ENCODE results near the gene GNG3. TPM values are rescaled to one million over a fixed set of nuclear protein-coding genes. Genes with fewer than 3 reads are reported as not detected.
"Not testable (repeated sequence)": the region's sequence is repeated elsewhere in the genome, so short reads cannot be mapped to it uniquely, and the experiment has no call there.

GNG3 gene
- total RNA-seq, 2 experiments from 2014 or later = not detected

DNA sequence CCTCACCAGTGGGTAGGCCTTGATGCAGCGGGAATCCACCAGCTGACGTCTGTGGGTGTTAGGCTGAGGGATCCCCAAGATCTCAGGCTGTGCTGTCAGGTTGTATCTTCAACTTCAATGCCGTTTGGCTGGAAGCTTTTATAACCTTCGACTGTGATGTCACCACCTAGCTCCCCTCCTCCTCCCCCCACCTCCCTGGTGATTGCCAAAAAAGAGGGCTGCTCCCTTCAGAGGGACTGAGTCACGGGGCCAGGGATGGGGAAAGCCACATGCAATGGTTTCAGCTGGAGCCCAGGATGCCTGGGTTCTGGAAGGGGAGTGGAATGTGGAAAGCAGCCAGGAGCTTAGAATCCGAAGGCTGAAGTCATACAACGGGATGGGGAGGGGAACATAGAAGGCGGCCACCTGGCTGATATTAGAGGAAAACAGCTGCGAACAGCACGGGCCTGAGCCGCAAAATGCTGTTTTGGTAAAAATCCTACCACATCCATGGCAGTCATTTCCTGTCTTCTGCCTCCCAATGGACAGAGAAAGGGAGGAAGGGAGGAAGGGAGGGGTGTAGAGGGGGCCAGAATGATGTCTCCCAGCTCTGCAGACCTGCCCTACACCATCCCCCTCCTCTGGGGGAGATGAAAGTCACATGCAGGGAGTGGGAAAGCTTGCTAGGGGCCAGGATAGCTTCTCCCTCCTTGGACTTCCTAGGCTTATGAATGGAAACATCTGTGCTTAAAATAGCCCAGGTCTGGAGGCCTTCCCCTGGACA is 17.9 kb upstream of the GNG3 start, which contains the start of gene LRRN4CL:
TSS of gene LRRN4CL (minus strand) at position 110 of the 763 bp plus-strand sequence. CDS start 1,022 bp downstream, outside the sequence.
- peaks cover 4% of the 10 kb centered on the region for H3K27me3 Mint-ChIP-seq
- ChIA-PET CTCF (interaction anchor here (0.6 to 1.9 kb wide), 3 partner anchors 9 to 265 kb away, joined by 3 to 10 read pairs (median 4); no protein-coding TSS in a partner anchor), POLR2A (interaction anchor here (0.9 to 1.5 kb wide), 7 partner anchors 9 to 116 kb away, joined by 3 to 6 read pairs (median 4); partner anchors contain the start of genes C11orf98, CSKMT, EEF1G and HNRNPUL2)
- DNase-seq = no peak
- H3K9me3 Mint-ChIP-seq = no peaks in the 10 kb centered on the region
- H3K4me3 Mint-ChIP-seq = no peak within 1 kb of the TSS
- H3K36me3 Mint-ChIP-seq (ENCODE audit: low read depth) = peaks cover 29% of the 10 kb centered on the region
- peaks cover 3% of the 10 kb centered on the region for H3K4me1 Mint-ChIP-seq
- H3K27ac Mint-ChIP-seq = no peak within 1 kb of the TSS

DNA sequence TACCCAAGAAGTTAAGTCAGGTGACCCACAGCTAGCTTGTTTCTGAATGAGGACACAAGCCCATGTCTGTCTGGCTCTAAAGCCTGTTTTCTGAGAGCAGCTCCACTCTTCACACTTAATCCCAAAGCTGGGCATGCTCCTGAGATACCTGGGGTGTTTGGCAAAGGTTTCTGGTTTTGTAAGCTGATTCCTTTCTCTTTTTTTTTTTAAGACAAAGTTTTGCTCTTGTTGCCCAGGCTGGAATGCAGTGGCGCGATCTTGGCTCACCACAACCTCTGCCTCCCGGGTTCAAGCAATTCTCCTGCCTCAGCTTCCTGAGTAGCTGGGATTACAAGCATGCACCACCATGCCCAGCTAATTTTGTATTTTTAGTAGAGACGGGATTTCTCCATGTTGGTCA is 13.9 kb upstream of the GNG3 start:
- not testable (repeated sequence) for H3K4me3 Mint-ChIP-seq, DNase-seq, H3K9me3 Mint-ChIP-seq, H3K27ac Mint-ChIP-seq, H3K27me3 Mint-ChIP-seq, H3K4me1 Mint-ChIP-seq
- CTCF ChIA-PET = interaction anchor here (0.7 to 3.7 kb wide), 22 partner anchors 9 to 312 kb away, joined by 3 to 32 read pairs (median 6); partner anchors contain the start of genes B3GAT3, C11orf98, CSKMT and GANAB
- peaks cover 33% of the 10 kb centered on the region for H3K36me3 Mint-ChIP-seq (ENCODE audit: low read depth)
- POLR2A ChIA-PET = interaction anchor here (1.0 to 3.4 kb wide), 8 partner anchors 14 to 146 kb away, joined by 3 to 15 read pairs (median 6); partner anchors contain the start of genes C11orf98, CSKMT, INTS5 and LBHD1

DNA sequence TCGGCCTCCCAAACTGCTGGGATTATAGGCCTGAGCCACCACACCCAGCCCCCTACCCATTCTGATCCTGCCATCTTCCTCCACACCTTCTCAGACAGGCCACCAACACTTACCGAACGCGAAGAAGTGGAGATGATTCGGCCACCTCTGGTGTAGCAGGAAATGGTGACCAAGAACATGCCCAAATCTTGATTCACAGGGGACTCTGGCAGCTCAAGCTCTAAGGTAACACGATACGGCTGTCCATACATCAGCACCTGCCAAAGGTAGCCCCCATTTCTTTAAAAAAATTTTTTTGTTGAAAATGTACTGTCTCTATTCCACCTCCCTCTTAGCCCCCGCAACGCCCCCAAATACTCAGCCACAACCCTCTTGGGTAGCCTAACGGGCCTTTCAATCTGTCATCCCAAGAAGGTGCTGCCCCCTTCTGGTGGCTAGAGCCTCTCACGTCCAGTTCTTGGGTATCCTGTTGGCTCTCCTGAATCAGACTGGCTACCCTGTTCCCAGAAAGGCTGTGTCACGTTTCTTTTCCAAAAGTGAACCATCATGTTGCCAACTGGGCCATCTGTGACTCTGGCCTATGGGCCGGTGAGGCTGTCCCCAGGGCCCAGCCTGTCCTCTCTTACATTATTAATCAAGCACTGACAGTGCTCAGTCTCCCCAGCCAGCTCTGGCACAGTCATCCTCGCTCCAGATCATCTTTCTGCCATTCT is 12.9 kb upstream of the GNG3 start:
- Mint-ChIP-seq H3K27ac (no peak overlapping the region), H3K9me3 (no peaks in the 10 kb centered on the region), H3K36me3 (ENCODE audit: low read depth) (peaks cover 33% of the 10 kb centered on the region), H3K27me3 (no peaks in the 10 kb centered on the region), H3K4me1 (peaks cover 7% of the 10 kb centered on the region), H3K4me3 (no peak overlapping the region)
- ChIA-PET CTCF (interaction anchor here (0.6 to 3.7 kb wide), 37 partner anchors 8 to 699 kb away, joined by 3 to 32 read pairs (median 6); partner anchors contain the start of genes B3GAT3, C11orf98, CSKMT and GANAB), POLR2A (interaction anchor here (0.6 to 3.4 kb wide), 8 partner anchors 14 to 187 kb away, joined by 3 to 15 read pairs (median 6); partner anchors contain the start of genes C11orf98, CSKMT, INTS5 and LBHD1)
- DNase-seq = peak; percentile 79

DNA sequence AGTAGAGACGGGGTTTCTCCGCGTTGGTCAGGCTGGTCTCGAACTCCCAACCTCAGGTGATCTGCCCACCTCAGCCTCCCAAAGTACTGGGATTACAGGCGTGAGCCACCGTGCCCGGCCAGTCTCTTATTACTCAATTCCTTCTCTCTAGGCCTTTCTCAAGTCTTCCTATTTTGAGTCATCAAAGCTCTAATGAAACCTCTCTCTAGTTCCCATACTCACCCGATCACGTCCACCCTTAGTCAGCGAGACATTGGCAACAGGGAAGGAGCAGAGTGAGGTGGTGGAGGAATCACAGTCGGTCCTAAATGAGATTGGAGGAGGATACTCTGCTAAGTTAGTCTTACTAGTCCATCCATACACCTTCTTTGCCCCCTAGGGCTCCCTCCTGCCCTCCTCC is 5.2 kb upstream of the GNG3 start:
- ChIA-PET CTCF (interaction anchor here (1.9 kb wide), 1 partner anchor 8 kb away, joined by 8 read pairs; no protein-coding TSS in a partner anchor), POLR2A (interaction anchor here (1.3 to 1.8 kb wide), 3 partner anchors 25 to 179 kb away, joined by 3 to 5 read pairs (median 4); partner anchors contain the start of genes C11orf98, CSKMT, HNRNPUL2 and SLC3A2)
- Mint-ChIP-seq H3K4me3 (no peak overlapping the region), H3K36me3 (ENCODE audit: low read depth) (peaks cover 22% of the 10 kb centered on the region), H3K9me3 (no peaks in the 10 kb centered on the region), H3K4me1 (peaks cover 26% of the 10 kb centered on the region), H3K27me3 (no peaks in the 10 kb centered on the region), H3K27ac (no peak overlapping the region)
- DNase-seq = no peak

DNA sequence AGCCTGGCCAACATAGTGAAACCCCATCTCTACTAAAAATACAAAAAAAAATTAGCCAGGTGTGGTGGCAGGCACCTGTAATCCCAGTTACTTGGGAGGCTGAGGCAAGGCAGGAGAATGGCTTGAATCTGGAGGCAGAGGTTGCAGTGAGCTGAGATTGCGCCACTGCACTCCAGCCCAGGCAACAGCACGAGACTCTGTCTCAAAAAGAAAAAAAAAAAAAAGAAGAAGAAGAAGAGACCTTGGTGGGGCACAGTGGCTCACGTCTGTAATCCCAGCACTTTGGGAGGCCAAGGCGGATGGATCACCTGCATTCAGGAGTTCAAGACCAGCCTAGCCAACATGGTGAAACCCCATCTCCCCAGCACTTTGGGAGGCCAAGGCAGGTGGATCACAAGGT is 3.6 kb upstream of the GNG3 start:
- POLR2A ChIA-PET = interaction anchor here (1.3 to 1.8 kb wide), 2 partner anchors 39 to 130 kb away, joined by 3 to 5 read pairs; partner anchors contain the start of genes C11orf98, CSKMT and EEF1G
- not testable (repeated sequence) for H3K4me3 Mint-ChIP-seq, H3K27ac Mint-ChIP-seq, DNase-seq, H3K9me3 Mint-ChIP-seq, H3K27me3 Mint-ChIP-seq
- CTCF ChIA-PET = interaction anchor here (1.2 to 2.7 kb wide), 3 partner anchors 10 to 82 kb away, joined by 4 to 8 read pairs (median 8); no protein-coding TSS in a partner anchor
- H3K36me3 Mint-ChIP-seq (ENCODE audit: low read depth) = peaks cover 18% of the 10 kb centered on the region
- H3K4me1 Mint-ChIP-seq = peaks cover 42% of the 10 kb centered on the region

DNA sequence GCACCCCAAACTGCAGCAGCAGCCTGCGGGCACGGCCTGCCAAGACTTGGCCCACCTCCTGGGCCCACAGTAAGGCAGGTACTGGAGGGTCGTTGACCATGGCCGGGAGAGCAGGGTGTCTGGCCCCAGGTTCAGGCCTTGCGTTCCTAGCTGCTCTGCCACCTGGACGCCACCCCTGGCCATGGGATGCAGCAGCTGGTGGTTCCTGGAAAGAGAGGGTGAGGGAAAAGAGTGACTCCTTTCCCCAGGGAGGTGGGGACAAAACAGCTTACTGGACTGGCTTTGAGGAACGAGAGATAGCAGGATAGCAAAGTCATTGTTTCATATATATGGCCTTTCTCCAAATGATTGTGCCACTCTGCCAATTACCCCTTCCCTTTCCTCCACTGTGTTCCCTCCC is 2.1 kb upstream of the GNG3 start:
- peak overlapping the region; percentile 92 for H3K4me3 Mint-ChIP-seq
- ChIA-PET CTCF (interaction anchor here (1.1 to 2.7 kb wide), 6 partner anchors 10 to 113 kb away, joined by 3 to 8 read pairs (median 6); no protein-coding TSS in a partner anchor), POLR2A (interaction anchor here (0.7 to 14.0 kb wide), 19 partner anchors 9 to 177 kb away, joined by 3 to 234 read pairs (median 7); partner anchors contain the start of genes C11orf98, CSKMT, GANAB and HNRNPUL2)
- no peaks in the 10 kb centered on the region for H3K9me3 Mint-ChIP-seq
- peaks cover 52% of the 10 kb centered on the region for H3K4me1 Mint-ChIP-seq
- H3K36me3 Mint-ChIP-seq (ENCODE audit: low read depth) = peaks cover 27% of the 10 kb centered on the region
- DNase-seq = no peak
- H3K27me3 Mint-ChIP-seq = no peaks in the 10 kb centered on the region
- peak overlapping the region; percentile 69 for H3K27ac Mint-ChIP-seq

DNA sequence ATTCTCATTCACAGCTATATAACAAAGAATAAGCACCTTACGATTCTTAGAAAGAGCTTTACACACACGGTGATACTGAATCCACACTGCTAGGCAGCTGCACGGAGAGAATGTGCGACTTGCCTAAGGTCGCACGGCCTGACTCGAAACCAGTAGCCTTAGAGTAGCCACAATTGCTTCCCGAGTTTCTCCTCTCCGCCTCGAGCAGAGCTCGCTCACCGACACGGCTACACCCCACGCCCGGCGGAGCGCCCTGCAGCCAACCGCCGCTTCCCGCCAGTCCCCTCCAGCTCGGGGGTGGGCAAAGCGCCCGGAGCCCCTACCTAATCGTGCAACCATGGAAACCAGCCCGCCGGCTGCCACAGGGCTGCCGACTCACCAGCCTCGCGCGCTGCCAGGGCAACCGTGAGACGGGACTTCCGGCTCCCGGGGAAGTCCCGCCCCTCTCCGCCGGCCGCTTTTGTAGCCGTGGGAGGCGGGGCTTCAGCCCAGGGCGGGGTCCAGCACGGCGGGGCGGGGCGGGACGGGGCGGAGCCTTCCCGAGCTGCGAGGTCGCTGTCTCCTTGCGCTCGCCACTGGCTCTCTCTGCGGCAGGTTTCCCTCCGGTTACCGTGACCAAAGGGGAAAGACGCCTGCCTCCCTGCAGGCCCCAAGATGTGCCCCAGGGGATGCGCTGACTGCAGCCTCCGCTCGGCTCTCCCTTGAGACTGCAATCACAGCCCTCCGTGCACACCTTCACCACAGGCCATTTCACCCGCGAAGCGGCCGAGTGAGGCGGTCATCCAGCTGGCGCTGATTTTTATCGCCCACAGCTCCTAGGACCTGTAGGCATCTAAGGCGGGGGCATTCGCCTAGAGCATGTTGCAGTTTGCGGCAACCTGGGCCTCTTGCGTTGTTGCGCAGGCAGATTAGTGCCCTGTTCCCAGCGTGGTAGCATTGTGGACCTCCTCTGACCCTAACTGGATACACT is 1.3 kb upstream of the GNG3 start:
- H3K36me3 Mint-ChIP-seq (ENCODE audit: low read depth) = peaks cover 30% of the 10 kb centered on the region
- CTCF ChIA-PET = interaction anchor here (0.7 to 2.7 kb wide), 8 partner anchors 11 to 114 kb away, joined by 3 to 8 read pairs (median 6); partner anchors contain the start of genes C11orf98 and CSKMT
- H3K27me3 Mint-ChIP-seq = no peaks in the 10 kb centered on the region
- peaks cover 56% of the 10 kb centered on the region for H3K4me1 Mint-ChIP-seq
- peak; percentile 96 for DNase-seq
- H3K4me3 Mint-ChIP-seq = peak overlapping the region; percentile 92
- H3K9me3 Mint-ChIP-seq = no peaks in the 10 kb centered on the region
- peak overlapping the region; percentile 69 for H3K27ac Mint-ChIP-seq
- POLR2A ChIA-PET = interaction anchor here (0.7 to 14.0 kb wide), 21 partner anchors 9 to 176 kb away, joined by 3 to 234 read pairs (median 6); partner anchors contain the start of genes C11orf98, CSKMT, EEF1G and GANAB

- H3K9me3 Mint-ChIP-seq = no peaks in the 10 kb centered on the region
These were observed 627 bp upstream of the GNG3 start for GRCh38 chr11:62706850-62707247.

GRCh38 chr11:62708392-62708791 is 916 bp downstream of the GNG3 start:
- H3K27me3 Mint-ChIP-seq = no peaks in the 10 kb centered on the region
- peak overlapping the region; percentile 92 for H3K4me3 Mint-ChIP-seq
- H3K9me3 Mint-ChIP-seq = no peaks in the 10 kb centered on the region
- DNase-seq = no peak
- peak overlapping the region; percentile 94 for H3K27ac Mint-ChIP-seq
- ChIA-PET CTCF (interaction anchor here (0.8 to 3.1 kb wide), 7 partner anchors 14 to 314 kb away, joined by 3 to 11 read pairs (median 3); partner anchors contain the start of genes HNRNPUL2, TMEM179B and TTC9C), POLR2A (interaction anchor here (0.8 to 14.0 kb wide), 26 partner anchors 8 to 174 kb away, joined by 3 to 234 read pairs (median 7); partner anchors contain the start of genes C11orf98, CSKMT, EEF1G and HNRNPUL2)
- peaks cover 34% of the 10 kb centered on the region for H3K36me3 Mint-ChIP-seq (ENCODE audit: low read depth)
- H3K4me1 Mint-ChIP-seq = peaks cover 64% of the 10 kb centered on the region

More at GRCh38 chr11:62706850-62707247, 627 bp upstream of the GNG3 start:
- Mint-ChIP-seq H3K4me3 (peak overlapping the region; percentile 92), H3K27ac (no peak overlapping the region), H3K27me3 (no peaks in the 10 kb centered on the region), H3K4me1 (peaks cover 56% of the 10 kb centered on the region), H3K36me3 (ENCODE audit: low read depth) (peaks cover 30% of the 10 kb centered on the region)
- POLR2A ChIA-PET = interaction anchor here (0.7 to 14.0 kb wide), 23 partner anchors 9 to 175 kb away, joined by 3 to 234 read pairs (median 6); partner anchors contain the start of genes C11orf98, CSKMT, EEF1G and GANAB
- no peak for DNase-seq
- CTCF ChIA-PET = interaction anchor here (1.1 to 2.7 kb wide), 4 partner anchors 13 to 95 kb away, joined by 4 to 8 read pairs (median 6); no protein-coding TSS in a partner anchor

- peak overlapping the region; percentile 92 for H3K4me3 Mint-ChIP-seq
- ChIA-PET POLR2A (interaction anchor here (0.7 to 14.0 kb wide), 34 partner anchors 8 to 172 kb away, joined by 3 to 234 read pairs (median 5); partner anchors contain the start of genes C11orf98, CSKMT, EEF1G and HNRNPUL2), CTCF (interaction anchor here (0.8 to 3.1 kb wide), 8 partner anchors 14 to 314 kb away, joined by 3 to 11 read pairs (median 4); partner anchors contain the start of genes HNRNPUL2, SLC3A2, TMEM179B and TTC9C)
- H3K9me3 Mint-ChIP-seq = no peaks in the 10 kb centered on the region
- H3K4me1 Mint-ChIP-seq = peaks cover 68% of the 10 kb centered on the region
- H3K27ac Mint-ChIP-seq = peak overlapping the region; percentile 94
- peak; percentile 61 for DNase-seq
- peaks cover 38% of the 10 kb centered on the region for H3K36me3 Mint-ChIP-seq (ENCODE audit: low read depth)
- no peaks in the 10 kb centered on the region for H3K27me3 Mint-ChIP-seq
These were observed 1.3 kb downstream of the GNG3 start for GRCh38 chr11:62708793-62709192.
